ENCODE results near the gene COMMD7. TPM values are rescaled to one million over a fixed set of nuclear protein-coding genes. Genes with fewer than 3 reads are reported as not detected.

Gene COMMD7
- total and polyA plus RNA-seq, 9 of the 15 experiments (the other 6 are each of a cell fraction or from before 2014, with no cell fraction given): 11.9 to 69.1 (median 34.7) TPM

DNA sequence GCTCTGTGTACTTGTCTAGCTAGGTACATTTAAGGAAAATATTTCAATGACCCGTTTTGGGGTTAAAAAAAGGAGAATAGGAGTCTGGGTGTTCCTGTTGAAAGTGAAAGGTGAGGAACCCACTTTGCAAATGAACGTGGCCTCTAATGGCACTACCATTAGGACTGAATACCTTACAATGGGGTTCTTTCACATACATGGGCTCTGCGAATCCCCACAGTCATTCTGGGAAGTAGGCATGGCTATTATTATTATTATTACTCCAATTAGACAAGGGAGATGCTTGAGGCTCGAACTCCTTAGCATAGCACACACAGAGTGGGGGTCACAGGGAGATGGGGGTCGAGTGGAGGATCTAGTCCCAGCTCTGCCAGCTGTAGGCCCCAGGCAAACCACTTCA lies 12.9 kb upstream of the COMMD7 start:
- no peaks in the 10 kb centered on the region for H3K9me1 ChIP-seq (ENCODE audit: control insufficient read depth, insufficient read depth, low read length)
- peaks cover 26 to 32% of the 10 kb centered on the region in 2 experiments for H3K4me1 ChIP-seq (replicated peaks in 1 of 2; ENCODE audit: control insufficient read depth in 2 of 2, insufficient read depth in 2 of 2, low read length in 2 of 2)
- peaks cover 3% of the 10 kb centered on the region; the same call in 1 of the 2 replicates for H4K20me1 ChIP-seq (replicated peaks; ENCODE audit: control insufficient read depth, insufficient read depth, low read length)
- FAIRE-seq (no peak), DNase-seq (ENCODE audit: extremely low read depth in 1 of 4, low spot score in 3 of 4) (no peak), ATAC-seq (no peak)
- no peak overlapping the region for H3K4me3 ChIP-seq
- in situ Hi-C loops (cut with MboI): no loop called here
- H3K27me3 ChIP-seq (ENCODE audit: control insufficient read depth in 2 of 2, insufficient read depth in 2 of 2, low read length in 2 of 2): no peaks in the 10 kb centered on the region
- no peak overlapping the region for H3K4me2 ChIP-seq (ENCODE audit: insufficient read depth, low read length)
- peak overlapping the region in 1 of 2 experiments; percentile 7; a peak in 1 of 4 replicates for H3K9ac ChIP-seq (ENCODE audit: insufficient read depth in 1 of 2, low read depth in 2 of 2, low read length in 2 of 2)
- no peaks in the 10 kb centered on the region for H3K9me3 ChIP-seq (replicated peaks; ENCODE audit: control insufficient read depth, insufficient read depth, low read depth, low read length)
- BruUV-seq (replicated peaks): no TSS peak
- TF ChIP-seq HDAC3 (IDR thresholded peaks at IDR 0.05; ENCODE audit: borderline replicate concordance, partially characterized antibody) (no peak), GABPB2 (CRISPR knock-in tag; conservative IDR thresholded peaks at IDR 0.05) (no peak), EZH2 (IDR thresholded peaks at IDR 0.05; ENCODE audit: borderline replicate concordance, low read depth, low read length) (no peak), ERF (CRISPR knock-in tag; IDR thresholded peaks at IDR 0.05) (no peak), NELFE (IDR thresholded peaks at IDR 0.05; ENCODE audit: insufficient read depth, insufficient read length) (no peak), ZBTB17 (CRISPR knock-in tag; IDR thresholded peaks at IDR 0.05) (no peak), ATF7 (IDR thresholded peaks at IDR 0.05) (no peak)
- TF ChIP-seq, protein P1, sequence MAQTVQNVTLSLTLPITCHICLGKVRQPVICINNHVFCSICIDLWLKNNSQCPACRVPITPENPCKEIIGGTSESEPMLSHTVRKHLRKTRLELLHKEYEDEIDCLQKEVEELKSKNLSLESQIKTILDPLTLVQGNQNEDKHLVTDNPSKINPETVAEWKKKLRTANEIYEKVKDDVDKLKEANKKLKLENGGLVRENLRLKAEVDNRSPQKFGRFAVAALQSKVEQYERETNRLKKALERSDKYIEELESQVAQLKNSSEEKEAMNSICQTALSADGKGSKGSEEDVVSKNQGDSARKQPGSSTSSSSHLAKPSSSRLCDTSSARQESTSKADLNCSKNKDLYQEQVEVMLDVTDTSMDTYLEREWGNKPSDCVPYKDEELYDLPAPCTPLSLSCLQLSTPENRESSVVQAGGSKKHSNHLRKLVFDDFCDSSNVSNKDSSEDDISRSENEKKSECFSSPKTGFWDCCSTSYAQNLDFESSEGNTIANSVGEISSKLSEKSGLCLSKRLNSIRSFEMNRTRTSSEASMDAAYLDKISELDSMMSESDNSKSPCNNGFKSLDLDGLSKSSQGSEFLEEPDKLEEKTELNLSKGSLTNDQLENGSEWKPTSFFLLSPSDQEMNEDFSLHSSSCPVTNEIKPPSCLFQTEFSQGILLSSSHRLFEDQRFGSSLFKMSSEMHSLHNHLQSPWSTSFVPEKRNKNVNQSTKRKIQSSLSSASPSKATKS (CRISPR knock-in tag; IDR thresholded peaks at IDR 0.05): no peak
- TF ChIP-seq, protein P2, sequence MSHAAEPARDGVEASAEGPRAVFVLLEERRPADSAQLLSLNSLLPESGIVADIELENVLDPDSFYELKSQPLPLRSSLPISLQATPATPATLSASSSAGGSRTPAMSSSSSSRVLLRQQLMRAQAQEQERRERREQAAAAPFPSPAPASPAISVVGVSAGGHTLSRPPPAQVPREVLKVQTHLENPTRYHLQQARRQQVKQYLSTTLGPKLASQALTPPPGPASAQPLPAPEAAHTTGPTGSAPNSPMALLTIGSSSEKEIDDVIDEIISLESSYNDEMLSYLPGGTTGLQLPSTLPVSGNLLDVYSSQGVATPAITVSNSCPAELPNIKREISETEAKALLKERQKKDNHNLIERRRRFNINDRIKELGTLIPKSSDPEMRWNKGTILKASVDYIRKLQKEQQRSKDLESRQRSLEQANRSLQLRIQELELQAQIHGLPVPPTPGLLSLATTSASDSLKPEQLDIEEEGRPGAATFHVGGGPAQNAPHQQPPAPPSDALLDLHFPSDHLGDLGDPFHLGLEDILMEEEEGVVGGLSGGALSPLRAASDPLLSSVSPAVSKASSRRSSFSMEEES (CRISPR knock-in tag; IDR thresholded peaks at IDR 0.05): no peak
- TF ChIP-seq, protein P3, sequence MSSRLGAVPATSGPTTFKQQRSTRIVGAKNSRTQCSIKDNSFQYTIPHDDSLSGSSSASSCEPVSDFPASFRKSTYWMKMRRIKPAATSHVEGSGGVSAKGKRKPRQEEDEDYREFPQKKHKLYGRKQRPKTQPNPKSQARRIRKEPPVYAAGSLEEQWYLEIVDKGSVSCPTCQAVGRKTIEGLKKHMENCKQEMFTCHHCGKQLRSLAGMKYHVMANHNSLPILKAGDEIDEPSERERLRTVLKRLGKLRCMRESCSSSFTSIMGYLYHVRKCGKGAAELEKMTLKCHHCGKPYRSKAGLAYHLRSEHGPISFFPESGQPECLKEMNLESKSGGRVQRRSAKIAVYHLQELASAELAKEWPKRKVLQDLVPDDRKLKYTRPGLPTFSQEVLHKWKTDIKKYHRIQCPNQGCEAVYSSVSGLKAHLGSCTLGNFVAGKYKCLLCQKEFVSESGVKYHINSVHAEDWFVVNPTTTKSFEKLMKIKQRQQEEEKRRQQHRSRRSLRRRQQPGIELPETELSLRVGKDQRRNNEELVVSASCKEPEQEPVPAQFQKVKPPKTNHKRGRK (tag; IDR thresholded peaks at IDR 0.05): no peak
- CTCF ChIA-PET (ENCODE audit: low intra/inter-chr PET ratio): no interaction called here
- no peaks in the 10 kb centered on the region for H3K36me3 ChIP-seq (ENCODE audit: control insufficient read depth, insufficient read depth, low read length)
- H3K79me2 ChIP-seq (ENCODE audit: control insufficient read depth, insufficient read depth, low read length): no peaks in the 10 kb centered on the region
- H3K27ac ChIP-seq (ENCODE audit: extremely low read depth, low read depth, low read length): no peak overlapping the region
- intact Hi-C loops (cut with micrococcal nuclease): no loop called here
- POLR2A ChIA-PET: interaction anchor here (0.6 kb wide), 1 partner anchor 64 kb away, joined by 4 read pairs; the partner anchor contains the start of gene MAPRE1
- 68% methylated on average over 5 of the region's 5 CpGs for WGBS (ENCODE audit: insufficient coverage, low coverage, missing lambda C conversion rate)
- H2AFZ ChIP-seq (ENCODE audit: low read depth, low read length): no peak overlapping the region
